HK-2 (cell line): ENCODE results near the gene CNGA3.
A peak's percentile ranks its signal among the peaks of the same experiment; 100 is the strongest.
"Not testable (repeated sequence)": the region's sequence is repeated elsewhere in the genome, so short reads cannot be mapped to it uniquely, and the experiment has no call there.

ENCODE experiments used
- DNase-seq: peaks from one replicate; pipeline ENCODE4 v3.0.0-alpha.2; 2018; ENCODE audit not compliant: unreplicated experiment

CNGA3 gene

DNA sequence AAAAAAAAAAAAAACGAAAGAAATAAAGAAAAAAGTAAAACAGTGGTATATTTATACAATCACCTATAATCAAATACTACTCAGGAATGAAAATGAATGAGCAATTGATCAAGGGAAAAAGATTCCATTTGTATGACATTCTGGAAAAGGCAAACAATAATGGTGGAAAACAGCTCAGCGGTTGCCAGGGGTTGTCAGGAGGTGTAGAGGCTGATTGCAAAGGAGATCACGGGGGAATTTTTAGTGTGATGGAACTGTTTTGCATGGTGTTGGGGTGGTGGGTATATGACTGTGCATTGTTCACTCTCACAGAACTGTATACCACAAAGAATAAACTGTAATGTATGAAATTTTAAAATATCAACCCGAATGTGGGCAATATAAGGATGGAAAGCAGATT, 52.9 kb downstream of the CNGA3 start:
- no peak for DNase-seq

DNA sequence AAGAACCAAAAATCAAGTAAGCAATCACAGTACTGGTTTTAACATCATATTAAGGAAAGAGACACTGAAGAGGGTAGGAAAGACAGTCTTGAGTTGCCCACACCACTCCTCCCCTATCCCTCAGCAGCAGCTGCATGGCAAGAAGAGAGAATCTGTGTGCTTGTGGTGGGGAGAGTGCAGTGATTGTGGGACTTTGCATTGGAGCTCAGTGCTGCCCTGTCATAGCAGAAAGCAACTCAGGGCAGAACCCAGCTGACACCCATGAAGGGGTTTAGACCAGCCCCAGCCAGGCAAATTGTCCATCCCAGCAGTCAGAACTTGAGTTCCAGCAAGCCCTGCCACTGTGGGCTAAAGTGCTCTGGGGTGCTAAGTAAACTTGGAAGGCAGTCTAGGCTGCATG, 57.6 kb downstream of the CNGA3 start:
- DNase-seq = no peak

DNA sequence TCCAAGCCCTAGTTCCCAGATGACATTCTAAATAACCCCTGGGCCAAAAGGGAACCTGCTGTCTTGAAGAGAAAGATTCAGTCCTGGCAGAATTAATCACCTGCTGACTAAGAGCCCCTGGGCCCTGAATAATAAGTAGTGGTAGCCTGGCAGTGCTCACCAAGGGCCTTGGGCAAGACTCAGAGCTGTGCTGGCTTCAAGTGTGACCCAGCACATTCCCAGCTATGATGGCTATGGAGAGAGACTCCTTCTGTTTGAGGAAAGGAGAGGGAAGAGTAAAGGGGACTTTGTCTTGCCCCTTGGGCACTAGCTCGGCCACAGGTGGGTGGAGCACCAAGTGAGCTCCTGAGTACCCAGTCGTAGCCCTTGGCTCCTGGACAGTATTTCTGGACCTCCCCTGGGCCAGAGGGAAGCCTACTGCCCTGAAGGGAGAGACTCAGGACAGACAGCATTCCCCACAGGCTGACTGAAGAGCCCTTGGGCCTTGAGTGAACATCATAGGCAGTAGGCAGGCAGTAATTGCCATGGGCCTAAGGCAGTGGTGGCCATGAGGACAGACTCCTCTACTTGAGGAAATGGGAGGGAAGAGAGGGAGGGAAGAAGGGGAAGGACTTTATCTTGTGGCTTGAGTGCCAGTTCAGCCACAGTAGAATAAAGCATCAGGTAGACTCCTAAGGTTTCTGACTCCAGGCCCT, 58.4 kb downstream of the CNGA3 start:
- no peak for DNase-seq

DNA sequence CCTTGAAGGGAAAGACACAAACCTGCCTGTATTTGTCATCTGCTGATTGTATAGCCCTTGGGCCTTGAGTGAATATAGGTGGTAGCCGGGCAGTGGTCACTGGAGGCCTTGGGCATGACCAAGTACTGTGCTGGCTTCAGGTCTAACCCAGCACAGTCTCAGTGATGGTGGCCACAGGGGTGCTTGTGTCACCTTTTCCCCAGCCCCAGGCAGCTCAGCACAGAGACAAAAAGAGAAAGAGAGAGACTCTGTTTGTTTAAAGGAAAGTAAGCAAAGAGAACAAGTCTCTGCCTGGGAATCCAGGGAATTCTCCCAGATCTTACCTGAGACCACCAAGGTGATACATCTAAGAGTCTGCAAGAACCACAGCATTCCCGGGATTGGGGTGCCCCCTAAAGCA, 59.0 kb downstream of the CNGA3 start:
- DNase-seq = no peak

DNA sequence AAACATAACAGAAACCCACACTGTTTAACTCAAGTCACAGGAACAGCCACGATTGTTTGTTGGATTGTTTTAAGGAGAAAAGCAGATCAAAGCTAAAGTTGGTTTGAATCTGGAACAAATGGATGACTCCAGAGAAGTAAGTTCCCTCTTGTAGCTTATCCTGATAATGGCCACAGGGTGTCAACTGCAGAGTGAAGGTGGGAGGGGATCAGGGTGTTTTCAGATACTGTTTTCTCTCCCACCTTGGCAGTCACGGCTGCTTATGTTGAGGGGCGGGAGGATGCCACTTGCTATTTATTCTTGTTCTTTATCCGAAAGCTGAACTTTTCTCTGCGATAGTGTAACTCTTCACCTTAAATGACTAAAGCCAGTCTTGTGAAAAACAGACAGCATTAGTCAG, 61.9 kb downstream of the CNGA3 start:
- DNase-seq = no peak

DNA sequence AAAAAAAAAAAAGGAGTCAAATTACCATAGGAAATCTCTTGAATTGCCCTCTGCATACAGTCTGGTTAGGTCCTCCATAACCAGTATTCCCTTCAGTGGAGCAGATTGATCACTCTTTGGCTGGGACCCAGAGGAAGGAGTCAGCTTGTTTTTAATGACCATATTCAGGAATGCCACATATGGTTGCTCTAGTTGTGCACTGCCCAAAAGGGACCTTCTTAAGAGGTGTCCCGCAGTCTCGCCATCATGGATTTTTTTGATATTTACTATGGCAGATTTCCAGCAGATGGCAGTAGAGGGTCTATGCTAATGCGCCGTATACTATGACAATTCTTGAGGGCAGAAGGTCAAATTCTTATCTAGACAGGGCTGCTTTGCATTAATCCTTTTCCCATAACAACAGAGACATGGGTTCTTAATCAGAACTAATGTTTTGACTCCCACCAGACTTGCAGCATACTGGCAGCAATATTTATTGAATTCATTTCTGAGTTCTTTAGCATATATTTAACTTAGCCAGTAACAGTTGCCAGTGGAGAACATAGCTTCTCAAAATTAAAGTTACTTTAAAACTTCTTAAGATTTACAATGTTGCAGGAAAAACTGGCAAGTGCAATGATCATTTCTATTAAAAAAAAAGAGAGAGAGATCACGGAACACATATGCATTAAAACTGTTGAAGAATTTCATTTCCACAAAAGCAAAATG, 66.6 kb downstream of the CNGA3 start:
- DNase-seq = peak; percentile 34

DNA sequence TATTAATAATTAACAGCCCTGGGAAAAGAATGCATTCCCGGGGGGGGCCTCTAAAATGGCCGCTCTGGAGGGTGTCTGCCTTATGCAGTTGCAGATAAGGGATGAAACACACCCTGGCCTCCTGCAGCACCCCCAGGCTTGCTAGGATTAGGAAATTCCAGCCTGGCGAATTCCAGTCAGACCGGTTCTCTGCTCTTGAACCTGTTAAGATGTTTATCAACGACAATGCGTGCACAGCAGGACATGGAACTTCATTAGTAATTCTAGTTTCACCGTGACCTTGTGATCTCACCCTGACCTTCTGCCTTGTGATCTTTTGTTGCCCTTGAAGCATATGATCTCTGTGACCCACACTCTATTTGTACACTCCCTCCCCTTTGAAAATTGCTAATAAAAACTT, 68.0 kb downstream of the CNGA3 start:
- DNase-seq = not testable (repeated sequence)

DNA sequence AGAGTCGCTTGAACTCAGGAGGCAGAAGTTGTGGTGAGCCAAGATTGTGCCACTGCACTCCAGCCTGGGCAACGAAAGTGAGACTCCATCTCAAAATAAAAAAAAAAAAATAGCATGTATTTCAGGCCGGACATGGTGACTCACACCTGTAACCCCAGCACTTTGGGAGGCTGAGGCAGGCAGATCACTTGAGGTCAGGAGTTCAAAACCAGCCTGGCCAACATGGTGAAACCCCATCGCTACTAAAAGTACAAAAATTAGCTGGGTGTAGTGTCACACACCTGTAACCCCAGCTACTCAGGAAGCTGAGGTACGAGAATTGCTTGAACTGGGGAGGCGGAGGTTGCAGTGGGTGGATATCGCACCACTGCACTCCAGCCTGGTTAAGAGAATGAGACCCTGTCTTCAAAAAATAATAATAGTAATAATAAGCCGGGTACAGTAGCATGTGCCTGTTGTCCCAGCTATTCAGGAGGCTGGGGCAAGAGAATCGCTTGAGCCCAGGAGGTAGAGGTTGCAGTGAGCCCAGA, 69.5 kb downstream of the CNGA3 start:
- DNase-seq = not testable (repeated sequence)

DNA sequence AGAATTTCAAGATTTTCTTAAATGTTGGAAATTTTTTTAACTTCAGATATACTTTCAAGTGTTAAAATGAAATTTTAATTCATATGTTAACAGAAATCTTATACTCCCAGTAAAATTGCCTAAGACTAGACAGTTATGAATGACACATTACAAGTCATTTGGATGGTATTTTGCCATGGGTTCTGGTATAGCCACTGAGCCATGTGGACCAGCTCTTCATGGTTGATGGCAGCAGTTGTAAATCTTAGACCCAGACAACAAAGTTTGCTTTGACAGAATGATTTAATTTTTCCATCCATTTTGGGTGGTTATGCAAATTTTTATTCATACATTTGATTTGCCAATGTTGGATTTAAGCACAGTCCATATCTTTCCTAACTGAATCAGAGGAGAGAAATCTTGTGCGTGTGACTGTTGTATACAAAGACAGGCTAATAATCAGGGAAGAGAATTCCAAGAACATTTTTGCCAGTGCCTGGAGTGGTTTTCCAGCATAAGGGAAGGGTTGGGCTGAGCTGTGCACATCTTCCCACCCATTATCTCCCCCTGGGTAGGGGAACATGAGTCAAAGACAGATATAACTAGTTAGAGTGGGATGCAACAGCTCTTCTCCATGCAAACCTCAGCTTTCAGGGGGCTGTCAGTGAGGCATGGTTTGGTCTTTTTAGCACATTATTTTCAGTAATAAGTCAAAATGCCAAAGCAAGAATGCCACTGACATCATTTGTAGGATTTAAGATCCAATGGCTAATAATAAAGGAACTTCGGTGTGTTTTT, 70.3 kb downstream of the CNGA3 start:
- no peak for DNase-seq

DNA sequence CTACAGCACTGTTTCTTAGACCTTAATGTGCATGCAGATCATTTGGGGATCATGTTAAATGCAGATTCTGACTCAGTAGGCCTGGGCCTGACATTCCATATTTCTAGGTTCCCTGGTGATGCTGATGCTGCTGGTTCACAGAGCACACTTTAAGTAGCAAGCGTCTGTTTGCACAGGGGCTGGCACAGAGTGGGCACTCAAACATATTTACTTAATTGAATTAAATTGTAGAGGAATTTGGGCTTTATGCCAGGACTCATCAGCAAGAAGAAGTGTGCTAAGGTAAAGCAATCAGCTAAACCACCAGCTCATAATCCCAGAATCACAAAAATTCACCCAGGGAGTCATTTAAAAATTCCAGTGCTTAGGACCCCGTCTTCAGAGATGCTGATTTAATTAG, 73.3 kb downstream of the CNGA3 start:
- DNase-seq = no peak

DNA sequence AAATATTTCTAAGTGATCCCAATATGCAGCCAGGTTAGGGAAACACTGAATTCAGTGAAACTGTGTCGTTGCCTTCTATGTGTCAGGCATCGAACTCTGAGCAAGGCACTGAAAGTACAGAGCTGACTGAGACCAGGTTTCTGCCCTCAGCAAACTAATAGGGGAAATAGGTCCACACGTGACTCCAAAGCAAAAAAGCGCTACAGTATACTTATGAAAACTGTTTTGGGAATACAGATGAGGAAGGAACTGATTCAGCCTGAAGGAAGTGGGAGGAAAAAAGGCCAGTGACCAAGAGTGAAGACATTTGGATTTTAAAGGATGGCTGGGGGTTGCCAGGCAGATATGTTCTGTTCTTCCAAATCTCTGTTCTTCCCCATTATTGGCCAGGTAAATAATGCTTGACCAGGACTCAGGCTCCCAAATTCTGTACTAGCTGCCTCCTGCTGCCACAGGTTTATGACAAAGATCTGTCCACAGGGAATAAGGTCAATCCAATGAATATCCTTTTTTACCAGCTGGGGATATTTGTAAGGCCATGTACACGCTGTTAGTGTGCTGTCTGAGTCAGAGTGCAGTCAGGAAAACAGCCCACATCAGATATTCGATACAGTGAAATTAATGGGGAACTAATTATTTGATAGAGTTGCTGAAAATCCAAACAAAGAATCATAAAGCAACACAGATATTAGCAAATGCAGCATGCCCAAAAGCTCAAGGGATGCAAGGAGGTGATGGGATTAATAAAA, 73.9 kb downstream of the CNGA3 start:
- no peak for DNase-seq

DNA sequence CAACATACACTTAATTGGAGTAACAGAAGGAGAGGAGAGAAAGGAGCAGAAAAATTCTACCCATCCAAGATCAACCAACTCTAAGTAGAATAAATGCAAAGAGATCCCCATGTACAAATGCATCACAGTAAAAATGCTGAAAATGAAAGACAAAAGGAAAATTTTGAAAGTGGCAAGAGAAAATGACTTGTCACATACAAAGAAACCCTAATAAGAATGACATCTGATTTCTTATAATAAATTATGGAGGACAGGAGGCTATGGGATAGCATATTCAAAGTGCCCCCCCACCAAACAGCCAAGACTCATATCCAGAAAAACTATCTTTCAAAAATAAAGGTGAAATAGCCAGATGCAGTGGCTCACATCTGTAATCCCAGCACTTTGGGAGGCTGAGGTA, 76.2 kb downstream of the CNGA3 start:
- no peak for DNase-seq

DNA sequence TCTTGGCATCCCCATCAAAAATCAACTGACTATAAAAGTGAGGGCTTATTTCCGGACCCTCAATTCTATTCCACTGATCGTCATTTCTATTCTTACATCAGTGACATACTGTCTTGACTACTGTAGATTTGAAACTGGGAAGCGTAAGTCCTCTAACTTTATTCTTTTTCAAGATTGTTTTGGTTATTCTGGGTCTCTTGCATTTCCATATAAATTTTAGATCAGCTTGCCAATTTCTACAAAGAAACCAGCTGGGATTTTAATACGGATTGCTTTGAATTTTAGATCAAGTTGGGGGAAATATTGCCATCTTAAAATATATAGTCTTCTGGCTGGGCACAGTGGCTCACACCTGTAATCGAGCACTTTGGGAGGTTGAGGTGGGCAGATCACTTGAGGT, 80.5 kb downstream of the CNGA3 start:
- no peak for DNase-seq

DNA sequence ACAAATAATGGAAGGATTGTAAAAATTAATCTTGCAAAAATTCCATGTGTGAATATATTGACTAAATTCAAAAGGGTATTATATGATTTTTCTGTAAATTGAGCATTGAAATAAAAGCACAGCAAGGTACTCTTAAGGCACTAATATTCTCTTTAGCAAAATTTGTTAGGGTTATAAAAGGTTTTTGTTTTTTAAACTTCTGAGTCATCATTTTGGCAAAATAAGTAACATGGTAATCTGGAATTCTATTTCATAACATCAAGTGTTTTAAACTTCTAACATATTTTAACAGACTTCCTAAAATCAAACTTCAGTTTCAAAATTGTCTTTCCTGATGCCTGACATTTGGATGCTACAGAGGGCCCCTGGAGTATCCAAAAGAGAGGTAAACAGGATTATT, 85.9 kb downstream of the CNGA3 start:
- DNase-seq = no peak

DNA sequence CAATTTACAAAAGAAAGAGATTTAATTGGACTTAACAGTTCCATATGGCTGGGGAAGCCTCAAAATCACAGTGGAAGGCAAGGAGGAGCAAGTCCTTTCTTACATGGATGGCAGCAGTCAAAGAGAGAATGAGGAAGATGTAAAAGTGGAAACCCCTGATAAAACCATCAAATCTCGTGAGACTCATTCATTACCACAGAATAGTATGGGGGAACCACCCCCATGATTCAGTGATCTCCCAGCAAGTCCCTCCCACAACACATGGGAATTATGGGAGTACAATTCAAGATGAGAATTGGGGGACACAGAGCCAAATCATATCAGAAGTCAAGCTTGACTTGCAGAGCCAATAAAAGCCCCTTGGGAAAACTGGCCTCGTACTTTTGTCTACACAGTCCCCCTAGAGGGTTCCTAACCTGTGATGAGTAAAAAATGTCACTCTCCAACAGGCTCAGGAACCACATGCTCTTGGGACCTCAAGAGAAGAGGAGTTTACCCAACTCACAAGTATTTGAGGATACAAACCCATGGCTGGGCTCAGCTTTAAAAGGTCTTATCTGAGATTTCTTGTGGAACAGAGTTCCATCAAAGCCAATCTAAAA, 87.2 kb downstream of the CNGA3 start:
- no peak for DNase-seq

DNA sequence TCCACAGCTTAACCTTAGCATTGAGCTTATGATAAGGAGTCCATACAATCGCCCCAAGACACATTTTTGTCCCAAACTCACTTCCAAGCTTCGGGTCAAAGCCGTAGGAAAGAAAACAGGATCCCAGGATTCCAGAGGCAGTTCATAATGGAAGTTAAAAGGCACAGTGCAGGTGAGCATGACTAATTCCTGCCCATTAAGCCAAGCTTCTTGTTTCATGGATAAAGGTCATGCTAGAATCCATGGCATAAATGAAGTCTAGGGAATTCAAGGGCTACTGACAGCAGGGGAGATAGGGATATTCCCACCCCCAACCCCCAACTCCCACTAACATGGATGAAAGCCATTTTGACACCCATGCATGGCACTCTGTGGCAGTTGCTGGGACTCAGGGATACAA, 88.2 kb downstream of the CNGA3 start:
- no peak for DNase-seq

DNA sequence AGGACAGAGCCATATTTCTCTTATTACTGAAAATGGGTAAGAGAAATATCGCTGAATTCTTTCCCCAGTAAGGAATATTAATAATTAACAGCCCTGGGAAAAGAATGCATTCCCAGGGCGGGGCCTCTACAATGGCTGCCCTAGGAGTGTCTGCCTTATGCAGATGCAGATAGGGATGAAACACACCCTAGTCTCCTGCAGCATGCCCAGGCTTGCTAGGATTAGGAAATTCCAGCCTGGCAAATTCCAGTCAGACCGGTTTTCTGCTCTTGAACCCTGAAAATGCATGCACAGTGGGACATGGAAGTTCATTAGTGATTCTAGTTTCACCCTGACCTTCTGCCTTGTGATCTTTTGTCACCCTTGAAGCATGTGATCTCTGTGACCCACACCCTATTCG, 89.4 kb downstream of the CNGA3 start:
- not testable (repeated sequence) for DNase-seq

DNA sequence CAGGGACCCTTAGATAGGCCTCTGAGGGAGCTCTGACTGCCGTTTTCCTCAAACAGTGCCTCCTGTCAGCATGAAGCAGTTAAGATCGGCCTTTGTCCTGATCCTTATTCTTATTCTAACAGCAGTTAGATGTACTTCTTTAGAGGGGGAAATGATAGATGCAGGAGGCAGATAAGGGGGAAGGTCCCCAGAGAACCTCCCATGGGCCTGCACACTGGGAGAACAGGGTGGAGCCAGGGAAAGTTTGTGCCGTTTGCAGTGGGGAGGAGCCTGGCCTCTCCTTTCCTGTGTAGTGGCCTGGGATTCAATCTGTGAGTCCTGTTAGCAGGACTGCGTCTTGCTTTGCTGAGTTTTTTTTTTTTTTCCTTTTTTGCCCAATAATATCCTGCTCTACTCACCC, 90.5 kb downstream of the CNGA3 start:
- no peak for DNase-seq

DNA sequence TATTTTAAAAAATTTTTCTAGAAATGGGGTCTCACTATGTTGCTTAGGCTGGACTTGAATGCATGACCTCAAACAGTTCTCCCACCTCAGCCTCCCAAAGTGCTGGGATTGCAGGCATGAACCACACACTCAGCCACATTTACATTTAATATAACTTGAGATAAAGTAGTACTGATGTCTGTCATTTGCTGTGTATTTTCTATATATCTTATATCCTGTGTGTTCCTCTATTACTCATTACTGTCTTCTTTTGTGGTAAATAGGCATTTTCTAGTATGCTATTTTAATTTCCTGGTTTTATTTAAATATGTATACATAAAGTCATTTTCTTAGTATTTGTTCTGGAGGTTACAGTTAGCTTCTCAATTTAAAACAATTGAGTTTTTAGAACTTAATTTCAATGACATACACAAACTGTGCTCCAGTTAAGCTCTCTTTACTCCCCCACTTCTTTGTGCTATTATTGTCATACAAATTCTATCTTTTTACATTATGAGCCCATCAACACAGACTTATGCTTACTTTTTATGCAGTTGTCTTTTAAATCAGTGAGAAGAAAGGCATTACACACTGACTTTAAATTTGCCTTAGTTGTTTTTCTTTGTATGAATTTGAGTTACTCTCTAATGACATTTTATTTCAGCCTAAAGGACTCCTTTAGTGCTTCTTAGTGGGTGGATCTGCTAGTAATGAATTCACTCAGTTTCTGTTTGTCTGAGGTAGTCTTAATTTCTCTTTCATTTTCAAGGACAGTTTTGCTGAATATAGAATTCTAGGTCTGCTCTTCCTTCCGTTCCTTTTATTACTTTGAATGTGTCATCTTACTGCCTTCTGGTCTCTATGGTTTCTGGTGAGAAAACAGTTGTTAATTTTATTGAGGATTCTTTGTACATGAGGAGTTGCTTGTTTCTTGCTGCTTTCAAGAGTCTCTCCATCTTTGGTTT, 92.2 kb downstream of the CNGA3 start:
- no peak for DNase-seq

DNA sequence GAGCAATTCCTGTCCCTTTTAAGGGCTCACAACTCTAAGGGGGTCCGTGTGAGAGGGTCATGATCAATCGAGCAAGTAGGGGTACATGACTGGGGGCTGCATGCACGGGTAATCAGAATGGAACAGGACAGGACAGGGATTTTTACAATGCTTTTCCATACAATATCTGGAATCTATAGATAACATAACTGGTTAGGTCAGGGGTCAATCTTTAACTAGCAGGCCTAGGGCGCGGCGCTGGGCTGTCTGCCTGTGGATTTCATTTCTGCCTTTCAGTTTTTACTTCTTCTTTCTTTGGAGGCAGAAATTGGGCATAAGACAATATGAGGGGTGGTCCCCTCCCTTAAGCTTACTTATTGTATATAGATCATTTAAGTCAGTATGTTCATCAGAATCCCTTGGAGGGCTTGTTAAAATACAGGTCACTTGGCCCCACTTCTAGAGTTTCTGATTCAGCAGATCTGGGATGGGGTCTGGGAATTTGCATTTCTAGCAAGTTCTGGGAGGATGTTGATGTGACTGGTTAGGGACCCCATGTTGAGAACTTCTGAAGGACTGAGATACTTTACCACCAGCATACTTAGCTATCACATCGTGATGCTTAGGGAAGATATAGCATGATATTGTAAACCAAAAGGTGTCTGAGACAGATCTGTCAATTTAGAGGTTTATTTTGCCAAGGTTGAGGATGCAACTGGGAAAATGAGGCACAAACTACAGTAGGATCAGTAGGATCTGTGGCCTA, 95.6 kb downstream of the CNGA3 start:
- no peak for DNase-seq
